Loucy (cell line): ENCODE measurements around the gene TTF2.

Source experiments
- H2AFZ ChIP-seq: fragments of 200-600 bp; sonication (generic); 2 replicates; pipeline ENCODE4 v1.6.0; 2016; ENCODE audit warnings: antibody characterized with exemption, mild to moderate bottlenecking, low read length, moderate library complexity
- H3F3A ChIP-seq: fragments of 200-600 bp; 2 replicates; pipeline ENCODE4 v1.6.0; 2016; ENCODE audit warnings: antibody characterized with exemption, low read depth, mild to moderate bottlenecking
- H3K27me3 ChIP-seq: fragments of 200-600 bp; sonication (generic); 2 replicates; pipeline ENCODE4 v1.6.1; 2014; ENCODE audit warnings: low read length, mild to moderate bottlenecking; ENCODE audit not compliant: insufficient read depth, poor library complexity, severe bottlenecking
- H3K36me3 ChIP-seq: fragments of 200-600 bp; sonication (generic); 2 replicates; pipeline ENCODE4 v1.6.1; 2016; ENCODE audit warnings: low read length; ENCODE audit not compliant: insufficient read depth
- H3K4me1 ChIP-seq: fragments of 200-600 bp; sonication (generic); 2 replicates; pipeline ENCODE4 v1.5.1; 2014; ENCODE audit warnings: low read length, mild to moderate bottlenecking; ENCODE audit not compliant: insufficient read depth, poor library complexity, severe bottlenecking
- H3K4me2 ChIP-seq: fragments of 200-600 bp; sonication (generic); 2 replicates; pipeline ENCODE4 v1.6.0; 2014; ENCODE audit warnings: antibody characterized with exemption, low read length, low read depth, mild to moderate bottlenecking; ENCODE audit not compliant: poor library complexity, severe bottlenecking
- H3K4me3 ChIP-seq: fragments of 200-600 bp; sonication (generic); 2 replicates; pipeline ENCODE4 v1.5.1; 2014; ENCODE audit warnings: low read length, mild to moderate bottlenecking, mixed read lengths; ENCODE audit not compliant: poor library complexity, severe bottlenecking
- H3K79me2 ChIP-seq: fragments of 200-600 bp; sonication (generic); 2 replicates; pipeline ENCODE4 v1.6.1; 2014; ENCODE audit warnings: low read length; ENCODE audit not compliant: insufficient read depth
- H3K9ac ChIP-seq: fragments of 200-600 bp; sonication (generic); 2 replicates; pipeline ENCODE4 v1.6.0; 2014; ENCODE audit warnings: mild to moderate bottlenecking, low read depth, low read length, moderate library complexity; ENCODE audit not compliant: poor library complexity, severe bottlenecking
- H3K9me2 ChIP-seq: fragments of 200-600 bp; sonication (generic); replicated peaks from 2 replicates; pipeline ENCODE4 v1.6.1; 2016; ENCODE audit warnings: low read depth, low read length, mixed read lengths
- H3K9me3 ChIP-seq: fragments of 200-600 bp; sonication (generic); 2 replicates; pipeline ENCODE4 v1.6.1; 2014; ENCODE audit warnings: mild to moderate bottlenecking, antibody characterized with exemption, low read length, low read depth; ENCODE audit not compliant: insufficient read depth
- H4K20me1 ChIP-seq: fragments of 200-600 bp; sonication (generic); 2 replicates; pipeline ENCODE4 v1.6.0; 2014; ENCODE audit warnings: antibody characterized with exemption, low read length, mild to moderate bottlenecking; ENCODE audit not compliant: insufficient read depth, poor library complexity, severe bottlenecking
- EZH2phosphoT487 ChIP-seq: fragments of 200-600 bp; IDR thresholded peaks from 2 replicates; pipeline ENCODE4 v1.6.1; 2018; ENCODE audit warnings: antibody characterized with exemption, mild to moderate bottlenecking, moderate library complexity, borderline replicate concordance
- TF ChIP-seq, protein P1 (sequence below): fragments of 200-600 bp; sonication (generic); conservative IDR thresholded peaks from 2 replicates; pipeline ENCODE4 v1.5.1; 2014; ENCODE audit warnings: mild to moderate bottlenecking, antibody characterized with exemption, low read length

The TTF2 gene

GRCh38 chr1:117014209-117014608, 45.9 kb upstream of the TTF2 start:
- no peaks in the 10 kb centered on the region for H3K79me2 ChIP-seq
- no peak overlapping the region for H3K9ac ChIP-seq
- no peak for TF ChIP-seq EZH2phosphoT487
- TF ChIP-seq, protein P1, sequence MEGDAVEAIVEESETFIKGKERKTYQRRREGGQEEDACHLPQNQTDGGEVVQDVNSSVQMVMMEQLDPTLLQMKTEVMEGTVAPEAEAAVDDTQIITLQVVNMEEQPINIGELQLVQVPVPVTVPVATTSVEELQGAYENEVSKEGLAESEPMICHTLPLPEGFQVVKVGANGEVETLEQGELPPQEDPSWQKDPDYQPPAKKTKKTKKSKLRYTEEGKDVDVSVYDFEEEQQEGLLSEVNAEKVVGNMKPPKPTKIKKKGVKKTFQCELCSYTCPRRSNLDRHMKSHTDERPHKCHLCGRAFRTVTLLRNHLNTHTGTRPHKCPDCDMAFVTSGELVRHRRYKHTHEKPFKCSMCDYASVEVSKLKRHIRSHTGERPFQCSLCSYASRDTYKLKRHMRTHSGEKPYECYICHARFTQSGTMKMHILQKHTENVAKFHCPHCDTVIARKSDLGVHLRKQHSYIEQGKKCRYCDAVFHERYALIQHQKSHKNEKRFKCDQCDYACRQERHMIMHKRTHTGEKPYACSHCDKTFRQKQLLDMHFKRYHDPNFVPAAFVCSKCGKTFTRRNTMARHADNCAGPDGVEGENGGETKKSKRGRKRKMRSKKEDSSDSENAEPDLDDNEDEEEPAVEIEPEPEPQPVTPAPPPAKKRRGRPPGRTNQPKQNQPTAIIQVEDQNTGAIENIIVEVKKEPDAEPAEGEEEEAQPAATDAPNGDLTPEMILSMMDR = no peak
- no peak overlapping the region for H3K4me2 ChIP-seq
- H3K36me3 ChIP-seq = no peaks in the 10 kb centered on the region
- H3K4me1 ChIP-seq = peaks cover 7% of the 10 kb centered on the region
- no peaks in the 10 kb centered on the region for H3K9me3 ChIP-seq
- H3K27me3 ChIP-seq = no peaks in the 10 kb centered on the region
- H3K4me3 ChIP-seq = no peak overlapping the region
- no peaks in the 10 kb centered on the region for H3K9me2 ChIP-seq
- H4K20me1 ChIP-seq = no peaks in the 10 kb centered on the region
- H3F3A ChIP-seq = no peaks in the 10 kb centered on the region
- H2AFZ ChIP-seq = no peak overlapping the region

- TF ChIP-seq, protein P1 = no peak
- TF ChIP-seq EZH2phosphoT487 = no peak
- H3K36me3 ChIP-seq = no peaks in the 10 kb centered on the region
- no peaks in the 10 kb centered on the region for H3K4me1 ChIP-seq
- no peaks in the 10 kb centered on the region for H3K79me2 ChIP-seq
- no peaks in the 10 kb centered on the region for H3K27me3 ChIP-seq
- no peak overlapping the region for H3K4me2 ChIP-seq
- no peaks in the 10 kb centered on the region for H3K9me2 ChIP-seq
- no peaks in the 10 kb centered on the region for H3F3A ChIP-seq
- no peak overlapping the region for H2AFZ ChIP-seq
- no peaks in the 10 kb centered on the region for H3K9me3 ChIP-seq
- no peaks in the 10 kb centered on the region for H4K20me1 ChIP-seq
- no peak overlapping the region for H3K4me3 ChIP-seq
- H3K9ac ChIP-seq = no peak overlapping the region
These were observed 44.4 kb upstream of the TTF2 start for GRCh38 chr1:117015724-117016123.

DNA sequence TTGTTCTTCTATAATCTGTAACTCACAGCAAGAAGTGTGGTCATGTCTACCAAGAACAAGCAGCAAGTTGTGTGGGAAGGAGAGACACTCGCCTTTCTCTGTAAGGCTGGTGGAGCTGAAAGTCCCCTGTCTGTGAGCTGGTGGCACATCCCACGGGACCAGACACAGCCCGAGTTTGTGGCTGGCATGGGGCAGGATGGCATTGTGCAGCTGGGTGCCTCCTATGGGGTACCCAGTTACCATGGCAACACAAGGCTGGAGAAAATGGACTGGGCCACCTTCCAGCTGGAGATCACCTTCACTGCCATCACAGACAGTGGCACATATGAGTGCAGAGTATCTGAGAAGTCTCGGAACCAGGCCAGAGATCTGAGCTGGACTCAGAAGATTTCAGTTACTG, 43.1 kb upstream of the TTF2 start:
- H3K9ac ChIP-seq = no peak overlapping the region
- H3K4me3 ChIP-seq = no peak overlapping the region
- no peaks in the 10 kb centered on the region for H3K79me2 ChIP-seq
- no peaks in the 10 kb centered on the region for H3K36me3 ChIP-seq
- TF ChIP-seq EZH2phosphoT487 = no peak
- TF ChIP-seq, protein P1 = no peak
- no peaks in the 10 kb centered on the region for H3F3A ChIP-seq
- H4K20me1 ChIP-seq = no peaks in the 10 kb centered on the region
- no peak overlapping the region for H3K4me2 ChIP-seq
- H3K27me3 ChIP-seq = peaks cover 3% of the 10 kb centered on the region
- no peak overlapping the region for H2AFZ ChIP-seq
- no peaks in the 10 kb centered on the region for H3K9me3 ChIP-seq
- no peaks in the 10 kb centered on the region for H3K9me2 ChIP-seq
- no peaks in the 10 kb centered on the region for H3K4me1 ChIP-seq
